Heart left ventricle (tissue), 13 donors: ENCODE results near the gene STX1B.

Experiments
- CTCF ChIP-seq, 12 donors: fragments of 200-600 bp; sonication (generic) in 4 of 12; IDR thresholded peaks; one replicate each; pipeline versions ENCODE4 v1.5.0 to v1.8.0; 2018 to 2022; ENCODE audit warnings: antibody characterized with exemption in 12 of 12, mild to moderate bottlenecking in 5 of 12
- POLR2A ChIP-seq, 2 donors: fragments of 450-650 bp; IDR thresholded peaks; one replicate each; pipeline ENCODE4 v1.6.1; 2017; ENCODE audit warnings: antibody characterized with exemption in 2 of 2, mild to moderate bottlenecking in 2 of 2, moderate library complexity in 2 of 2
- donor health status: ischemic (EF 13 %, LVEDD 7.1; RV severe dilation, severe dysfunction).
- donor health status: DM: no; HTN: yes; CAD: no.
- donor health status: DM: no; HTN: no; CAD: no.
- donor health status: ischemic (EF 25% LVEDD 6.9; RV normal size, moderate dysfunction).
- donor health status: ischemic (EF 25% LVEDD 5.7; RV mildly dilated, moderate dysfunction).
- donor health status: ischemic (EF 35%, LVEDD 5.7; RV mildly dilated, moderate dysfunction).
- donor health status: nonischemic (EF 11% LVEDD 7.7; RV severe dilation, severe dysfunction).
- donor health status: DM: yes; HTN: yes; CAD: no.
- donor health status: PGD.
- donor health status: ischemic (EF 29% LVEDD 5.4; RV normal size, mild dysfunction).
- donor health status: nonischemic (EF 23%, LVEDD 6.1; RV moderate dilation, normal function).

GRCh38 chr16:31023627-31024226 is 13.3 kb upstream of the STX1B start:
- no peak for TF ChIP-seq CTCF (IDR thresholded peaks at IDR 0.05)
- TF ChIP-seq POLR2A (IDR thresholded peaks at IDR 0.05) = no peak
